Left ventricle myocardium inferior (tissue), 1 donor: Measurements from ENCODE around the gene OLFML2A. TPM values are rescaled to one million over a fixed set of nuclear protein-coding genes. Genes with fewer than 3 reads are reported as not detected.

Experiments
- DNase-seq: peaks from one replicate; pipeline ENCODE4 v3.0.0-alpha.2; 2020
- H3K27ac ChIP-seq: fragments of 200-600 bp; replicated peaks from 2 replicates; pipeline ENCODE4 v1.8.0; 2021
- H3K27me3 ChIP-seq: fragments of 200-600 bp; 2 replicates; pipeline ENCODE4 v1.8.0; 2021; ENCODE audit warnings: low read depth
- H3K36me3 ChIP-seq: fragments of 200-600 bp; 2 replicates; pipeline ENCODE4 v1.8.0; 2021
- H3K4me1 ChIP-seq: fragments of 200-600 bp; 2 replicates; pipeline ENCODE4 v1.8.0; 2021
- H3K4me3 ChIP-seq: fragments of 200-600 bp; 2 replicates; pipeline ENCODE4 v1.8.0; 2021; ENCODE audit warnings: mild to moderate bottlenecking, moderate library complexity
- H3K9me3 ChIP-seq: fragments of 200-600 bp; replicated peaks from 2 replicates; pipeline ENCODE4 v1.8.0; 2021
- intact Hi-C: fragments of 100-400 bp; cut with micrococcal nuclease; formaldehyde crosslinking; loops from one replicate; pipeline ENCODE4 v1.11.0; 2022
- total RNA-seq: library from RNA; stranded (reverse); fragmentation: NEBNext Ultra II Directional; extraction: Animal tissue kit (Norgen Biotek cat#: 25700); gene quantifications from one replicate; pipeline ENCODE4 v1.2.1, GENCODE V29; 2021
- TF ChIP-seq, protein P1 (sequence below): fragments of 200-600 bp; IDR thresholded peaks from 2 replicates; pipeline ENCODE4 v1.8.0; 2021; ENCODE audit warnings: antibody characterized with exemption, mild to moderate bottlenecking, borderline replicate concordance
- donor health status: DM: no; HTN: yes; CAD: no; lungs with severe emphysema.

The OLFML2A gene
- total RNA-seq, 1 donor from 2014 or later: 41.1 TPM

DNA sequence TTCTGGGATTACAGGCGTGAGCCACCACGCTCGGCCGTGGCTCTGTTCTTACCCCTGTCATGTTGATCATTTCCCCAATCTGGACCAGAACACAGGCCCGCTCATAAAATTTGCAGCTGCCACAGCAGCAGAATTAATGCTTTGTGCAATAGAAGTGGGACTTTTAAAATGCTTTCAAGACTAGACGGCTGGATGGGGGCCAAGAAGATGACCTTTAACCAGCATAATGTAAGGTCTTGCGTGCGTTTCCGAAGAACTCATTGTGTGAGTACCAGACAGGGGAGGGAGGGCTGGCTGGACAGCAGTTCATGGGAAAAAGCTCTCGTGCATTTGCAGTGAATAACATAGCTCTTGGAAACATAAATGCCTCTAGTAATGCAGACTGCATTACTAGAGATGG is 72.9 kb downstream of the OLFML2A start:
- no peak overlapping the region for H3K4me3 ChIP-seq
- TF ChIP-seq, protein P1, sequence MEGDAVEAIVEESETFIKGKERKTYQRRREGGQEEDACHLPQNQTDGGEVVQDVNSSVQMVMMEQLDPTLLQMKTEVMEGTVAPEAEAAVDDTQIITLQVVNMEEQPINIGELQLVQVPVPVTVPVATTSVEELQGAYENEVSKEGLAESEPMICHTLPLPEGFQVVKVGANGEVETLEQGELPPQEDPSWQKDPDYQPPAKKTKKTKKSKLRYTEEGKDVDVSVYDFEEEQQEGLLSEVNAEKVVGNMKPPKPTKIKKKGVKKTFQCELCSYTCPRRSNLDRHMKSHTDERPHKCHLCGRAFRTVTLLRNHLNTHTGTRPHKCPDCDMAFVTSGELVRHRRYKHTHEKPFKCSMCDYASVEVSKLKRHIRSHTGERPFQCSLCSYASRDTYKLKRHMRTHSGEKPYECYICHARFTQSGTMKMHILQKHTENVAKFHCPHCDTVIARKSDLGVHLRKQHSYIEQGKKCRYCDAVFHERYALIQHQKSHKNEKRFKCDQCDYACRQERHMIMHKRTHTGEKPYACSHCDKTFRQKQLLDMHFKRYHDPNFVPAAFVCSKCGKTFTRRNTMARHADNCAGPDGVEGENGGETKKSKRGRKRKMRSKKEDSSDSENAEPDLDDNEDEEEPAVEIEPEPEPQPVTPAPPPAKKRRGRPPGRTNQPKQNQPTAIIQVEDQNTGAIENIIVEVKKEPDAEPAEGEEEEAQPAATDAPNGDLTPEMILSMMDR: no peak
- no peaks in the 10 kb centered on the region for H3K36me3 ChIP-seq
- intact Hi-C loops: no loop called here
- H3K4me1 ChIP-seq: peaks cover 40% of the 10 kb centered on the region
- H3K27me3 ChIP-seq: no peaks in the 10 kb centered on the region
- DNase-seq: no peak
- H3K27ac ChIP-seq: peak overlapping the region; percentile 95
- H3K9me3 ChIP-seq: no peaks in the 10 kb centered on the region

DNA sequence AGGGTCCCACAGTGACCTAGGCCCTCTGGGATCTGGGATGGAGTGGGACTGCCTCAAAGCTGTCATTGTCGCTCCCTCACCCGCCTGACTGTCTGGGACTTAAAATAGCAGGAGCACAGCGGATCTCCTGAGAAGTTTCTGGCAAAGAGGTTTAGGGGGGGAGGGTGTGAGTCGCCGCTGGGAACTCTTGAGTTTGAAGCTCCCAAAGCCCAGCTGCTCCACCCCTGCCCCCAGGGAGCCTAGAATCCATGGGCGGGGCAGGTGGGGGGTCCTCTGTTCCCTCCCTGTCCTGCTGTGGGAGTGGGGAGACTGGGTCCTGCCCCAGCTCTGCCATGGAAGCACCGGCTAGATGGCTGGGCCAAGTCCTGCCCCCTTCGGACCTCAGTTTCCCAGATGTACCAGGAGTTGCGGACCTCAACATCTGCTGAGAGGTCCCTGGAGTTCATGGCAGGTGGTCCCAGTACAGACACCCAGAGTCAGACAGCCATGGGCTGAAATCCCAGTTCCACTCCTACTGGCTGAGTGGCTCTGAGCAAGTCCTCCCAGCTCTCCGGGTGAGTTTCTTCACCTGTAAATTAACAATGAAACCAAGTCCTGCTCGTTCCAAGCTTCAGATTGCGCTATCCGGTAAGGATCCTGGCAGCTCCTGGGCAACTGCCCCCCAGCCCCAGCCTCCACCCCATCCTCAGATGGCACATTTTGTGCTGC is 75.3 kb downstream of the OLFML2A start:
- H3K27ac ChIP-seq: peak overlapping the region; percentile 95
- peak; percentile 66 for DNase-seq
- TF ChIP-seq, protein P1: no peak
- peaks cover 4% of the 10 kb centered on the region for H3K36me3 ChIP-seq
- peaks cover 40% of the 10 kb centered on the region for H3K4me1 ChIP-seq
- no peaks in the 10 kb centered on the region for H3K27me3 ChIP-seq
- intact Hi-C loops: loop anchor here (2.0 kb wide), 1 partner anchor 77 kb away; no protein-coding TSS in a partner anchor
- no peaks in the 10 kb centered on the region for H3K9me3 ChIP-seq
- peak overlapping the region; percentile 67 for H3K4me3 ChIP-seq

DNA sequence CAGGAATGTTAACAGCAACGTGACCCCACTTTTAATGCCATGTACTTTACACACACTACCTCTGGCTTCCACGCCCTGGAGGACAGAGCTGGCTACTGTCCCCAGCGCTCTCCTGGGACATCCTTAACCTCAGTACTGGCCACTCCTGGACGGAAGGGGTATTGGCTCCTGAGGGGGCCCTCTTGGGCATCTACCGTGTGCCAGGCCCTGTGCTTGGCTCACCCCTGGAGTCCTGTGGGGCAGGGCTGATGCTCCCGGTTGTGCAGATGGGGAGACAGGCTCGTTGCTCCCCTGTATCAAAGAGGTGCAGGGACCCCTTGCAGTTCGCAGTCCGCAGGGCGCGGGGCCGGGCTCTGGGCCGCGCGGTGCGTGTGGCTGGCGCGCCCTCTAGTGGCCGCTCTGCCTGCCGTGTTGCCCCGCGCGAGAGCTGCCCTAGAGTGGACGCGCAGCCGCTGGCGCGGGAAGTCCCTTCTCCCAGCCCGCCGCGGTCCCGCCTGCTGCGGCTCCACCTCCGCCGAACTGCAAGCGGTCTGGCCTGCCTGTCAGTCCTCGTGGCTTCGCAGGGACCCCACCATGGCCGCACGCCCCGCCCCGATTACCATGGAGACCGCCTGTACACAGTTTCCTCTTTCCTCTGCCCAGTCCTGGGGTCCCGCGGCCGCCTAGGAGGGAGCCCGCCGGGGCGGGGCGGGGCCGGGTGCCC is 76.0 kb downstream of the OLFML2A start, which contains the start of gene WDR38:
Gene WDR38, plus strand, starts transcription at position 632 of the 703 bp plus-strand sequence. CDS start 72 bp downstream, outside the sequence.
- DNase-seq: peak; percentile 82
- H3K4me3 ChIP-seq: peak within 1 kb of the TSS; percentile 67
- no peaks in the 10 kb centered on the region for H3K9me3 ChIP-seq
- peaks cover 11% of the 10 kb centered on the region for H3K36me3 ChIP-seq
- H3K27ac ChIP-seq: peak within 1 kb of the TSS; percentile 95
- intact Hi-C loops: loop anchor here (2.0 kb wide), 1 partner anchor 78 kb away; no protein-coding TSS in a partner anchor
- no peaks in the 10 kb centered on the region for H3K27me3 ChIP-seq
- TF ChIP-seq, protein P1: peak; percentile 97
- H3K4me1 ChIP-seq: peaks cover 40% of the 10 kb centered on the region

DNA sequence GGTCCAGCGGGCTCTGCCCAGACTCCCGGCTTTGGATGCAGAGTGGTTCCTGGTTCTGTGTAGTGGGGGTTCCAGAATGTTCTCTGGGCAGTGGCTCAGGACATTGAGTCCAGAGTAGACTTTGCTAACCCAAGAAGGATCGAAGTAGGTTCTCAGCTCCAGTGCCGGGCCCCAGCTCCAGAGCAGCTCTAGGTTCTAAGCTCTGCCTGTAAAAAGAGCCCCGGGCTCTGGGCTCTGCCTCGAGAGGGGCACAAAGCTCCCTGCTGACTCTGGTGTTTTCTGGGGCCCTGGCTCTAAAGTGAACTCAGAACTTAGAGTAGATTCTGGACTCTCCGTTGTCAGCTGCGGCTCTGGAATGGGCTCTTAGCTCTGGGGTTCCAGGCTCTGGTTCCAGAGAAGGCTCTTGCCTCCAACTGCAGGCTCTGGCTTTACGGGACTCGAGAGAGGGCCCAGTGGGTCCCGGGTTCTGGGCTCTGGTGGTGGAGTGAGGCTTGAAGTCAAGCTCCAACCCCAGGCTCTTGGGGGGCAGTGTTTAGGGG is 76.7 kb downstream of the OLFML2A start:
- intact Hi-C loops: loop anchor here (2.0 kb wide), 1 partner anchor 79 kb away; no protein-coding TSS in a partner anchor
- peak overlapping the region; percentile 67 for H3K4me3 ChIP-seq
- H3K4me1 ChIP-seq: peaks cover 44% of the 10 kb centered on the region
- TF ChIP-seq, protein P1: no peak
- no peak for DNase-seq
- peak overlapping the region; percentile 95 for H3K27ac ChIP-seq
- peaks cover 18% of the 10 kb centered on the region for H3K36me3 ChIP-seq
- no peaks in the 10 kb centered on the region for H3K9me3 ChIP-seq
- no peaks in the 10 kb centered on the region for H3K27me3 ChIP-seq

DNA sequence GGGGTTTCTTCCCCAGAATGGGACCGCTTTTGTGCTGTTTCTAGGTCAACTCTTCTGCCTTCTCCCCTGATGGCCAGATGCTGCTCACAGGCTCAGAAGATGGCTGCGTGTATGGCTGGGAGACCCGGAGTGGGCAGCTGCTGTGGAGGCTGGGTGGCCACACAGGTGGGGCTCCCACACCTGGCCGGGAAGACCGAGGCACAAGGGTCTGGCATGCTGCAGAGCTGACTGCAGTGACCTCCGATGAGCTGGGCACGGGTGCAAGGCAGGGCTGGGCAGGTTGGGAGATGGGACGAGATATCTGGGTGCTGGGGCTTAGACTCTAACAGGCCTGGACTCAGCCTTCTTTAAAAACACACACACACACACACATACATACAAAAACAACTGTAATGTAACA is 77.2 kb downstream of the OLFML2A start:
- Histone ChIP-seq H3K27ac (peak overlapping the region; percentile 95), H3K4me3 (no peak overlapping the region), H3K36me3 (peaks cover 22% of the 10 kb centered on the region), H3K27me3 (no peaks in the 10 kb centered on the region), H3K4me1 (peaks cover 49% of the 10 kb centered on the region), H3K9me3 (no peaks in the 10 kb centered on the region)
- TF ChIP-seq, protein P1: no peak
- intact Hi-C loops: no loop called here
- DNase-seq: no peak
